MM.1S (cell line): ENCODE results near the gene DNAI1.

Source experiments
- CTCF ChIP-seq: fragments of 300-600 bp; sonication (generic); IDR thresholded peaks from 2 replicates; pipeline ENCODE4 v1.5.1; 2016; ENCODE audit warnings: antibody characterized with exemption, low read length, mixed read lengths
- EZH2 ChIP-seq: fragments of 300-600 bp; sonication (generic); optimal IDR thresholded peaks from 2 replicates; pipeline ENCODE3; 2017; ENCODE audit warnings: low read depth, mild to moderate bottlenecking, antibody characterized with exemption, low read length, mixed read lengths
- EZH2phosphoT487 ChIP-seq: fragments of 300-600 bp; sonication (generic); IDR thresholded peaks from 2 replicates; pipeline ENCODE4 v1.6.1; 2018; ENCODE audit warnings: antibody characterized with exemption, low read length

- TF ChIP-seq CTCF (no peak), EZH2 (no peak), EZH2phosphoT487 (no peak)
Measured at GRCh38 chr9:34430843-34431437, 27.7 kb upstream of the DNAI1 start.
